Breast epithelium (tissue), 4 donors: ENCODE measurements around the gene EFNA5. TPM values are rescaled to one million over a fixed set of nuclear protein-coding genes. Genes with fewer than 3 reads are reported as not detected.

ENCODE experiments used
- DNase-seq, 2 donors: peaks; one replicate each; pipeline ENCODE4 v3.0.0-alpha.2; 2019; ENCODE audit warnings: low spot score in 2 of 2
- H3K27ac ChIP-seq, 2 donors: fragments of 200-600 bp; sonication (generic) in 1 of 2; one replicate each; pipeline ENCODE4 v1.5.1; 2016 to 2019; ENCODE audit warnings: mild to moderate bottlenecking in 1 of 2
- H3K27me3 ChIP-seq, 2 donors: fragments of 200-600 bp; sonication (generic) in 1 of 2; one replicate each; pipeline versions ENCODE4 v1.5.1 to v1.6.0; 2017 to 2019; ENCODE audit warnings: control low read depth in 1 of 2, mild to moderate bottlenecking in 1 of 2
- H3K36me3 ChIP-seq: fragments of 200-600 bp; one replicate; pipeline ENCODE4 v1.5.1; 2019
- H3K4me1 ChIP-seq, 2 donors: fragments of 200-600 bp; sonication (generic); one replicate each; pipeline ENCODE4 v1.5.1; 2016 to 2019; ENCODE audit warnings: control low read depth in 1 of 2
- H3K4me3 ChIP-seq, 3 donors: fragments of 200-600 bp; sonication (generic); 1 replicate in 2 of 3; 2 replicates in 1 of 3; pipeline ENCODE4 v1.5.1; 2016 to 2019; ENCODE audit warnings: mild to moderate bottlenecking in 3 of 3, moderate library complexity in 2 of 3
- H3K9me3 ChIP-seq, 2 donors: fragments of 200-600 bp; sonication (generic) in 1 of 2; one replicate each; pipeline ENCODE4 v1.5.1; 2016 to 2019; ENCODE audit warnings: control low read depth in 1 of 2
- POLR2A ChIP-seq: fragments of 450-650 bp; IDR thresholded peaks from one replicate; pipeline ENCODE4 v1.6.1; 2016; ENCODE audit warnings: antibody characterized with exemption, mild to moderate bottlenecking, moderate library complexity
- POLR2AphosphoS5 ChIP-seq, 3 donors: sonication (generic); formaldehyde crosslinking; IDR thresholded peaks; one replicate each; pipeline ENCODE4 v1.6.1; 2017; ENCODE audit warnings: antibody characterized with exemption in 3 of 3
- intact Hi-C: fragments of 100-400 bp; cut with DNase I; formaldehyde crosslinking; loops from one replicate; pipeline ENCODE4 v1.15.1; 2023; ENCODE audit warnings: low total_unique reads
- total RNA-seq, 3 donors: library from RNA; depleted of rRNA; stranded (reverse); fragments of >200 nt; gene quantifications; one replicate each; pipeline ENCODE4 v1.1.0, GENCODE V29; 2016
- TF ChIP-seq, protein P1 (sequence below), 3 donors: fragments of 450-650 bp; IDR thresholded peaks; one replicate each; pipeline ENCODE4 v1.5.1; 2016 to 2017; ENCODE audit warnings: antibody characterized with exemption in 3 of 3, mild to moderate bottlenecking in 3 of 3, moderate library complexity in 3 of 3

Gene EFNA5
- total RNA-seq, 3 donors from 2014 or later, result 12.1 to 34.2 (median 12.3) TPM

DNA sequence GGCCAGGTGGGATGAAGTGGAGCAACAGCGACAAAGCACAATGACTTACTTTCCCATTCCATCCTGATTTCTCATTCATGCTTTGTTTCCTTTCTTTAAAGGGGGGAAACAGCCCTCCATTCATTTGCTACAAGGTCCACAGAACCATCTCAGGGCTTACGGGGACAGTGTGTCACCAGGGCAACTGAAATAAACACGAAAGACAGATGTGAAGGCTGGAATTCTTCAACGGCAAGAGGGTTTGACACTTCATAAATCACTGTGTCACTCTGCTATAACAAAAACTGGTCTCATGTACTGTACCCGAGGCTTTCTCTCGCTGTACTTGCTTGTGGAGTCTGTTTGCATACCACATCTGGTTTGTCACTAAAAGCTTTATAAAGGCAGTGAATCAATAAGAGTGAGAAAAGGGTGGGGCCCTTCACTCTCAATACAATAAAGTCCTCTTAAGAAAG is 150.8 kb downstream of the EFNA5 start:
- intact Hi-C loops, result no loop called here
- no peaks in the 10 kb centered on the region for H3K9me3 ChIP-seq
- DNase-seq, result no peak
- no peak overlapping the region for H3K27ac ChIP-seq
- no peaks in the 10 kb centered on the region for H3K27me3 ChIP-seq
- no peak overlapping the region for H3K4me3 ChIP-seq
- no peaks in the 10 kb centered on the region for H3K36me3 ChIP-seq
- no peak for TF ChIP-seq POLR2AphosphoS5 (IDR thresholded peaks at IDR 0.05)
- TF ChIP-seq, protein P1, sequence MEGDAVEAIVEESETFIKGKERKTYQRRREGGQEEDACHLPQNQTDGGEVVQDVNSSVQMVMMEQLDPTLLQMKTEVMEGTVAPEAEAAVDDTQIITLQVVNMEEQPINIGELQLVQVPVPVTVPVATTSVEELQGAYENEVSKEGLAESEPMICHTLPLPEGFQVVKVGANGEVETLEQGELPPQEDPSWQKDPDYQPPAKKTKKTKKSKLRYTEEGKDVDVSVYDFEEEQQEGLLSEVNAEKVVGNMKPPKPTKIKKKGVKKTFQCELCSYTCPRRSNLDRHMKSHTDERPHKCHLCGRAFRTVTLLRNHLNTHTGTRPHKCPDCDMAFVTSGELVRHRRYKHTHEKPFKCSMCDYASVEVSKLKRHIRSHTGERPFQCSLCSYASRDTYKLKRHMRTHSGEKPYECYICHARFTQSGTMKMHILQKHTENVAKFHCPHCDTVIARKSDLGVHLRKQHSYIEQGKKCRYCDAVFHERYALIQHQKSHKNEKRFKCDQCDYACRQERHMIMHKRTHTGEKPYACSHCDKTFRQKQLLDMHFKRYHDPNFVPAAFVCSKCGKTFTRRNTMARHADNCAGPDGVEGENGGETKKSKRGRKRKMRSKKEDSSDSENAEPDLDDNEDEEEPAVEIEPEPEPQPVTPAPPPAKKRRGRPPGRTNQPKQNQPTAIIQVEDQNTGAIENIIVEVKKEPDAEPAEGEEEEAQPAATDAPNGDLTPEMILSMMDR (IDR thresholded peaks at IDR 0.05), result no peak
- TF ChIP-seq POLR2A, result no peak
- H3K4me1 ChIP-seq, result no peaks in the 10 kb centered on the region

DNA sequence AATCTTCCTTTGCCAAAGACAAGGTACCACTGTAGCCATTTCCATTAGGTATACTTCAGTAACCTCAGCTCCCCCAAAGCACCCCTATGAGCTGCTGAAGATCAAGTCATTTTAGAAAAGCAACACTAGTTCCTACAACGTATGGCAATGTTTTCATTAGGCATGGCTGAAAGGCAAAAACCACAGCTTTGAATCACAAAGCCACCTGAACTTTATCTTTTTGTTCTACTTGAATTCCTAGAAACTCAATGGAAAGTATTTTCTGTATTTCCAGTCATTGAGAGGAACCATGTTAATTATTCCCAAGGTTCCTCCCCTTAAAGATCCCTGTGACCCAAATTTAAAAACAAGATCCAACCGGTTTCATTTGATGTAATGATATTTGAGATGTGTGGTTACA is 152.1 kb downstream of the EFNA5 start:
- Histone ChIP-seq H3K27me3 (no peaks in the 10 kb centered on the region), H3K9me3 (no peaks in the 10 kb centered on the region), H3K4me3 (no peak overlapping the region), H3K36me3 (no peaks in the 10 kb centered on the region), H3K4me1 (no peaks in the 10 kb centered on the region), H3K27ac (no peak overlapping the region)
- DNase-seq, result no peak
- TF ChIP-seq, protein P1 (IDR thresholded peaks at IDR 0.05), result no peak
- TF ChIP-seq POLR2A, result no peak
- TF ChIP-seq POLR2AphosphoS5 (IDR thresholded peaks at IDR 0.05), result no peak
- intact Hi-C loops, result no loop called here

DNA sequence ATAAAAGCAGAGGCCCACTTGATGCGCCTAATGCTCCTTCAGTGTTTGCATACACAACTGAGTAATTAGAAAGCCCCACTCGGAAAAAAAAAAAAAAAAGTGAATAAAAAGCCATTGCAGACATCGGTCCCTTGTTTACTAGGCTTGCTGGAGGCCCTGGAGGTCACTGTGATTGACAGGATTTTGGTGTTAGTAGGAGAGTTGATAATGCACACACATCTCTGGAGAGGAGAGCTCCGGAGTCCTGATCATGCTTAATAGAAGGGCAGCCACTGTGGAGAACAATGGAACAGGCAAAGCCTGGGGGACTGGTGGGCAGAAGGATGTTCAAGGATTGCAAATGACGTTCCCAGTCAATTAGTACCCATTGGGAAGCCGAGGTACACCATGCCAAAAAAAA is 152.5 kb downstream of the EFNA5 start:
- no peak overlapping the region for H3K27ac ChIP-seq
- DNase-seq, result no peak
- no peaks in the 10 kb centered on the region for H3K27me3 ChIP-seq
- H3K4me1 ChIP-seq, result no peaks in the 10 kb centered on the region
- H3K36me3 ChIP-seq, result no peaks in the 10 kb centered on the region
- TF ChIP-seq POLR2AphosphoS5 (IDR thresholded peaks at IDR 0.05) (no peak), POLR2A (no peak)
- TF ChIP-seq, protein P1 (IDR thresholded peaks at IDR 0.05), result no peak
- intact Hi-C loops, result no loop called here
- H3K9me3 ChIP-seq, result no peaks in the 10 kb centered on the region
- H3K4me3 ChIP-seq, result no peak overlapping the region

DNA sequence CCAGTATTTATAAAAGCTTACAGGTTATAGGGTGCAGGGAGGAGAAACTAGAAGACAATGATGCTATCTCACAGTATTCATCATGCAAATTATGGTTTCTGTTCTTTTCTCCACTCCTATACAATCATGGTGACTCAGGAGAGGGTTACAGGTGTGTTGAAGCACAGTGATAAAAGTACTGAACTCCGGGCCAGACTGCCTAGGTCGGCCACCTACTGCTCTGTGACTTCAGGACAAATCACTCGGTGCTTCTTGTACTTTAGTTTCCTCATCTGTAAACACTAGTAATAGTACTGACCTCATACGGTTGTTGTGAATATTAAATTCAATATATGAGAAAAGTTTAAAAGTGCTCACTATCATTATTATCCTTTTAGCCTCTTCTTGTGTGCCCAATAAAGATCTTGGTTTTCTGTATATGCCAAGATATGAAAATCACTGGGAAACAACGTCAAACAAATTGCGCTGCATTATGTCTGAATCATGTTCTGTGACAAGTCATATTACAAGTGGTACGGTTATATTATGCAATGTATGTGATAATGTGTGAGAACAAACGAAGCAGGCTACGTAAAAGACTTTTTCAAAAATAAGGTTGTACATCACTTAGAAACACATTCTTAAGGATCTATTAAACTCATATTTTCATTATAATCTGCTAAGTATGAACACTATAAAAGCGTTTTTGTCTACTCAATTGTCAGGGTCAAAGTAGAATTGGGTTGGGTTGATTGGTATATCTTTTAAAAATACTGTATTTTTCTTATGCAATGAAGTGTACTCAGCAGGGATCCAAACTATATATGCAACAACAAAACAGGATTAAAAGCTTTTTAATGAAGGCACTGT is 153.3 kb downstream of the EFNA5 start:
- Histone ChIP-seq H3K9me3 (no peaks in the 10 kb centered on the region), H3K27ac (no peak overlapping the region), H3K27me3 (no peaks in the 10 kb centered on the region), H3K36me3 (no peaks in the 10 kb centered on the region), H3K4me1 (no peaks in the 10 kb centered on the region), H3K4me3 (no peak overlapping the region)
- no peak for DNase-seq
- no peak for TF ChIP-seq POLR2A
- TF ChIP-seq POLR2AphosphoS5 (IDR thresholded peaks at IDR 0.05), result no peak
- TF ChIP-seq, protein P1 (IDR thresholded peaks at IDR 0.05), result no peak
- intact Hi-C loops, result no loop called here

DNA sequence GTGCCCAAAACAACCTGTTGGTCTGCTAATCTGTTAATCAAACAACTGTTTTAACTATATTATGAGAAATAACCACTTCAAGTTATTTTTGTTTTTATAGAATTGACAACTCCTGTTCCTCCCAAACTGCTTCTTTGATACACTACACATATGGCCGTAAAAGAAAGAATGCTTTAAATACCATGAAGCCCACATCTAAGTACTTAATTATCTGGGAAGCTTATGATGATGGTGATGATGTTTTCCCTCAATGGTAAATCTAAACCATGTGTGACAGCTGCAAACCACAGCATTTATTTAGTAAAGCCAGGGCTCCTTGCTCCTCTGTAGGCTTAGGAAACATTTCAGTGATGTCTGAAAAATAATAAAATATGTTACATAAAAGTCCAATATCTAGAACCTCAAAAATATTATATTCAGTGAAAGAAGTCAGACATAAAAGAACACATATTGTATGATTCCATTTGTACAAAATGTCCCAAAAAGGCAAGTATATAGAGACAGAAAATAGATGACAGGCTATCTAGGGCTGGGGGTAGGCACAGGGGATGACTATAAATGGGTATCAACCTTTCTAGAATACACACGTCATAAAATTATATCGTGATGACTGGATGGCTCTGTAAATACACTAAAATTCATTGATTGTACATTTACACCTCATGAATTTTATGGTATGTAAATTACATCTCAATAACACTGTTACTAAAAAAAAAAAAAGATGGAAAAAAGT is 154.1 kb downstream of the EFNA5 start:
- Histone ChIP-seq H3K36me3 (no peaks in the 10 kb centered on the region), H3K9me3 (no peaks in the 10 kb centered on the region), H3K4me1 (no peaks in the 10 kb centered on the region), H3K27me3 (no peaks in the 10 kb centered on the region), H3K4me3 (no peak overlapping the region), H3K27ac (no peak overlapping the region)
- no peak for DNase-seq
- intact Hi-C loops, result no loop called here
- TF ChIP-seq, protein P1 (IDR thresholded peaks at IDR 0.05), result no peak
- no peak for TF ChIP-seq POLR2A
- no peak for TF ChIP-seq POLR2AphosphoS5 (IDR thresholded peaks at IDR 0.05)
